SKM-1 (cell line): Measurements from ENCODE around the gene SYT11.

Experiments used
- DNase-seq: peaks from one replicate; lab custom pipeline; 2025; ENCODE audit not compliant: unreplicated experiment; lab: John Stamatoyannopoulos, UW

SYT11 gene

GRCh38 chr1:155934097-155934935 lies 74.9 kb downstream of the SYT11 start, which contains the start of gene KHDC4:
KHDC4 (minus strand) TSS chr1:155934413; CDS start chr1:155934373, 40 bp downstream.
- peak; percentile 100 for DNase-seq
